Measurements from ENCODE around the gene CYP1B1.

CYP1B1 gene

DNA sequence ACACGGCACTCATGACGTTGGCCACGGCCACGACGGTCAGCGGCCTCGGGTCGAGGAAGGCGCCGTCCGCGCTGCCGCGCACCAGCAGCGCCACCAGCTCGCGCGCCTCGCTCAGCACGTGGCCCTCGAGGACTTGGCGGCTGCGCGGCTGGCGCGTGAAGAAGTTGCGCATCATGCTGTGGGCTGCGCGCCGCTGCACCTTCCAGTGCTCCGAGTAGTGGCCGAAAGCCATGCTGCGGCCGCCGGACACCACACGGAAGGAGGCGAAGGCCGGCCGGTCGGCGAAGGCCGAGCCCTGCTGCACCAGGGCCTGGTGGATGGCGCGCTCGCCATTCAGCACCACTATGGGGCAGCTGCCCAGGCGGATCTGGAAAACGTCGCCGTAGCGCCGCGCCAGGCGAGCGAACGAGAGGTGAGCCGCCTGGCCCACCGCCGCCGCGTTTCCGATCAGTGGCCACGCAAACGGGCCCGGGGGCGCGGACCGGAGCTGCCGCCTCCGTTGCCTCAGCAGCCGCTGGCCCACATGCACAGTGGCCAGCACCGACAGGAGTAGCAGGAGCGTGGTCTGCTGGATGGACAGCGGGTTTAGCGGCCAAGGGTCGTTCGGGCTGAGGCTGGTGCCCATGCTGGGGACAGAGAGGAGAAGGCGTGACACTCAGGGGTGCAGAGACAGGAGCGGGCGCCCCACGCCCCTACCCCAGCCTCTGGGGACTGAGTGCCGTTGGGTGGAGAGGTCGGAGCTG lies 1.0 kb downstream of the CYP1B1 start:
- peak; percentile 70 for DNase-seq

GRCh38 chr2:38074058-38074763 lies 1.7 kb downstream of the CYP1B1 start:
- DNase-seq: peak; percentile 62

GRCh38 chr2:38073211-38074057 lies 2.5 kb downstream of the CYP1B1 start:
- DNase-seq: peak; percentile 60

DNA sequence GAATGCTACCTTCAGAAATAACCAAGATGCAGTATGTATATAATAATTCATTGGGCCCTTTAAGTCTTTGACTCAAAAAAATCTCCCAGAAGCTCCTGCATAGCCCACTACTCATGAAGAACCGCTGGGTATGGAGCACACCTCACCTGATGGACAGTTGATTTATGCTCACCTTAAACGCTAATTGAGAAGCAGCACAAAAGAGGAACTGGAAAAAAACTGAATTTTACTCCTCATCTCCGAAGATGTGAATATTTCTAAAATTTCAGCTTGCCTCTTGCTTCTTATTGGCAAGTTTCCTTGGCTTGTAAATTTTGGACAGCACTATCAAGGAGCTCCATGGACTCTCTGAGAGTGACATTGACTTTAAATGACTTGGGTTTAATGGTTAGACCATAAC lies 5.5 kb downstream of the CYP1B1 start:
- no peak for DNase-seq

DNA sequence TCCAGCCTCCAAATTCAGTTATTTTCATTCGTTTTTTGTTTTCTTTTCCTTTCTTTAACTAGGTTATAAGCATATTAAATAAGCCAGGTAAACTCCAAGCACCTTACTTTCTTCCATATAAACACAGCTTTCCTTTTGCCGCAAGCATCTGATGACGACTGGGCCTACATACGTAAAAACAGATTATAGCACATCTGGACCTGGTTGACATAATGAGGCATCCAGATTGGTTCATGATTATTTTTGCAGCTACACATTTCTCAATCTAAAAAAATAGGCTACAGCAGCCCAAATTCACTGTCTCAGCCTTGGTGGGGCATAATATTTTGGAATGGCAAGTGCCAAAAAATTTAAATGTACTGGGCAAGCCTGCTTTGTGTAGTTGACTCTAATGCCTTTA lies 7.7 kb downstream of the CYP1B1 start:
- no peak for DNase-seq

- no peak for DNase-seq
These were observed 9.4 kb downstream of the CYP1B1 start for GRCh38 chr2:38066421-38067115.

DNA sequence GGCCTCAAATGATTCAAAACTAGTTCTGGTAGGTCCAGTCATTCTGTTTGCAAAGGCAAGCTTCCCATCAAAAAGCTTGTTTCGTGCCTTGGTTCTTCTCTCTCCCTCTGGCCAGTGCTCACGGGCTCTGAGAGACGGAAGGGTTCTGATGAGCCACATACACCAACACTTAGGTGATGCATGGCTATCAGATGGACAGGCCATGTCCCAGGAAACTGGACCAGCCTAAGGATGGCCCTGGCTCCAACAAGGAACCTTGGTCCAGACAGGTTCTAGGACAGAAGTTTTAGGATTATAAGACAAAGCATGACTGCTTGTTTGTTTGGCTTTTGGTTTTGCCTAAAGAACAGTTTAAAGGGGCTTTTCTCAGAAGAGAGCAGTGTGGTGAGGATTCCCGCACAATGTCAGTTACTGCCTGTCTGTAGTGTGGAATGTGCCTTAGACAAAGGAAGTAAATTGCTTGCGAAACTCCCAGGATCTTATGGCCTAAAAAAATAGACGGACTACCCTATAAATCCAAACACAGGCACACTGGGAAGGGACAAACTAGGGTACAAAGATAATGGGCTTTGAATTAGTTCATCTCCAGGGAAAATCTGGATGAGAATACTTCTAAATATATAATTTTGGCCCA lies 10.3 kb downstream of the CYP1B1 start:
- DNase-seq: no peak

- no peak for DNase-seq
These were observed 11.0 kb downstream of the CYP1B1 start for GRCh38 chr2:38064801-38065501.

- DNase-seq: no peak
These were observed 15.5 kb downstream of the CYP1B1 start for GRCh38 chr2:38060236-38061018.

DNA sequence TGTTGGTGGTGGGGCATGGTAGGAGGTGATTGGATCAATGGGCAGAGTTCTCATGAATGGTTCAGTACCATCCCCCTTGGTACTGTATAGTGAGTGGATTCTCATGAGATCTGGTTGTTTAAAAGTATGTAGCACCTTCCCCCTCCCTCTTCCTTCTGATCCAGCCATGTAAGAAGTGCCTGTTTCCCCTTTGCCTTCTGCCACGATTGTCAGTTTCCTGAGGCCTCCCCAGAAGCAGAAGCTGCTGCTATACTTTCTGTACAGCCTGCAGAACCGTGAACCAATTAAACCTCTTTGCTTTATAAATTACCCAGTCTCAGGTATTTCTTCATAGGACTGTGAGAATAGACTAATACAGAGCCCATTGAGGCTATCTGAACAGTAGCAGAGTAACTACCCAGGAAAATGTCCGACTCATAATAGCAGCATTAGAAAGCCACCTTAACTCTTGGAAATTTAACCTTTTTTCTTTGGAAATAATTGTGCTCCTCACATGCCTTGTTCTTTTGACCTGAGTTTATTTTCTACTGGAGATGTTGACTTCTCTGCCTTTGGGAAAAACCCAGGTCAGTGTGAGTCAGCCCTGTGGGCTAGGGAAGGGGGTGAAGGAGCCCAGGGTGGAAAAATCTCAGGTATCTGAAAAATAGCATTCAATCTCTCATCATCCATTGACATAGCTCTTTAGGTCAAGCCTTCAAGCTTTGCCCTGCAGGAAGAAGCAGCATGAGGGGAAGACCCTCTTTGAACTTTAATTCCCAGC lies 18.1 kb downstream of the CYP1B1 start:
- no peak for DNase-seq

GRCh38 chr2:38056216-38056615 lies 19.7 kb downstream of the CYP1B1 start:
- DNase-seq: no peak

DNA sequence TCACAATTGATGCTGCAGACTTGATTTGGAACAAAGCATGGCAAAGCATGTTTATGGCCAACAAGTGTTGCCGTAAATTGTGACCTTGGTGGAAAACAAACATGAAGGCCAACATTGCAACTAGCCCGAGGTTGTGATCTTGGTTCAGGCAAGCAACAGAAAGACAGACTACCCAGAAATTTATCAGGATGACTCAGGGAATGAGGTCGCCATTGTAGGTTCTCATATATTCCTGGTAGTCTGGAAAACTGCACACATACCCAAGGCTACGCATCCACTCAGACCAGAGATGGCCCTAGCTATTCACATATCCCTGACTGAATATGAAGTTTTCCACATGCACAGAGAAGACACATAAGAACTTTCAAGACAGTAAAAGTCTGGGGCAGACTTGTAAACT lies 30.1 kb downstream of the CYP1B1 start:
- no peak for DNase-seq

DNA sequence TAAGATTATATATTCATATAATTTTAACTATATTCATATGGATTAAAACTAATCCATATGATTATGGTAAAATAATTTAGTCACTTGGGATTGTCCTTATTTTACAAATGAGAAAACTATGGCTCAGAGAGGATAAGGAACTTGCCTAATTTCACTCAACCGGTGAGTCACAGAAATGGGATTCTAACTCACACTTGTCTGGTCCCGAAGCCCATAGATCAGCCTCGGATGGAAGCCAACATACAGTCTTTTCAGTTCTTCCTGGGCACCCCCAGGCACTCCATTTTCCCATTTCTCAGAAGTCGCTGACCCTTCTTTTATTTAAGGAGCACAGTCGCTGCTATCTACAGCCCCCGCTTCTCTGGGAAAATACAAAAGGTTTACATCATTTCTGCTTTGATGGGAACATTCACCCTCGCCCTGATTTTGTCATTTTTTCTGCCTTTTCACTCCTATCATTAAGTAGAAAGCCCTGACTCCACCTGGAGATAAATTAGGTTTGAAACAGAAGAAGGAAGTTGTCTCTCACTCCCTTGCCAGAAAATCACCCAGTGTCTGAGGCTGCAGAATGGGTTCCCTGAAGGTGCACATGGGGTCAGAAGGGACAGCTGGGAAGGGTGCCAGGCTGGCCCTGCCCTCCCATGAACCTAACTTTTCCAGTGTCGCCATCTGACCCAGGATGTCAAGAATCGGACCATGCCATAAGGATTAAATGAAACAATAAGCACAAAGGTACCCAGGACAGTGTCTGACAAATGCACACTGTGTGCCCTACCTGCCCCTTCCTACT lies 36.6 kb downstream of the CYP1B1 start:
- no peak for DNase-seq

DNA sequence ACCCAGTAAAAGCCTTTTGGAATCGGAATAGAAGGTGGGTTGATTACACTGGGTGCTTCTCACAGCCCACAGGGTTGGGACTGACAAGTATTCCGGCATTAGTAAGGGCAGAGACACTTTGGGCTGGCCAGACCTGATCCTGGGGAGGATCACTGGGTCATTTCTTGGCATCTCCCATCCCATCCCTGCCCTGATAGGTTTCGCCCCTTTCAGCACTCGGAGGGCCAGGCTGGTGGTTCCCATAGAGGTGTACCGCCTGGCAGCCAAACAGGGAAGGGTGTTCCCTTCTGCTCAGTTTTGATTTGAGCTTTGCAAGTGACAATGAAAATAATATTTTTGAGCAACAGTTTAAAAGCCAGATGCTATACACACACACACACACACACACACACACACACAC lies 37.3 kb downstream of the CYP1B1 start:
- DNase-seq: no peak

DNA sequence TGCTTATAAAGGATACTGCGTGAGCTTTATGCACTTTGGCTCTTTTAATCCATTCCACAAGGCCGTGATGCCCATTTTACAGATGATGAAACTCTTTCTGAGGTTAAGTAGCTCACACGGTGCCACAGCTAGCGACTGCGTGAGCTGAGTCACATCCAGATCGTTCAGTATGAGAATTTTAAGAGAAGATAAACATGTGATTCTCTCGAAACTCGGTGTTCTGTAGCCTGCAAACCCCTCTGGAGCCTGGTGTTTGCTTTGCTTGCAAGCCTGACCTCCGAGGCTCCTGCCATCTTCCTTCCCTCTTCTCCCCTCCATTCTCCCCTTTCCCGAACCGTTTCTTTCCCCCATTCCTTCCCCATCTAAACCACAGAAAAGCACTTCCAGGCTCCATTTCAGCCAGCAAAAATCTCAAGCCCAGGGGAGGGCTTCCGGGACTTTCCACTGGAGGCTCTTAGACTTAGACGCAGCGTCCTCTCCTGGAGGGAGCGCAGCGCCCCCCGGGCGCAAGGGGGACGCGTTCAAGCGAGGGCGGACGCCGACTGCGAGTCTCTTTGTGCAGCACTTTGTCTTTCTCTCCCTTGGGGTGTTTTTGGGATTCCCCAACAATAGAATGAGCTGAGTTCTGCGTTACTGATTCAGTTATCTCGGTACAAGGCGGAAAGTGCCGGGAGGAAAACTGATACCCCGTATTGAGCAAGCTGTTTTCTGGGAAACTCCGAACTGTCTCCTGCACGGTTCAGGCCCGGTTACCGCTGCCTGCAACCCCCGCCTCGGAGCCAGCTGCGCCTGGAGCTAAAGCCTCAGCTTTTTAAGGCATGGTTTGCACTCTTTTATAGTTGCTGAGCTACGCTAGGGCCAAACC lies 38.0 kb downstream of the CYP1B1 start:
- peak; percentile 70 for DNase-seq

DNA sequence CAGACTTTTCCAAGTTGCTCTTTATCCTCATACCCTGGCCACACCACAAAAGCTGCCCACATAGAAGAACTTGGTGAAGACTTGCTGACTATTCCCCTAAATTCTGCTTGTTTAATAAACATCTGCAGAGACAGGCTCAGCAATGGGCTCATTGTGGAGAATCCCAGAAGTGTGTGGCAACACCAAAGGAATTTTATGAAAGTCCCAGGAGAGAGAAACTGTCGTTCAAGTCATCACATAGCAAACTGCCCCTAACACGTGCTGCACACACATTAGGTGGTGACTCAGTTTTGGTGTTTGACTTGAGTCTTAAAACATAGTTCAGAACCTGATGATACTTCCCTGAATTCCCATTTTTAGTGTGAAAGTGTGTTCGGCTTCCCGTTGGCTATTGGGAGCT lies 38.6 kb downstream of the CYP1B1 start:
- no peak for DNase-seq

DNA sequence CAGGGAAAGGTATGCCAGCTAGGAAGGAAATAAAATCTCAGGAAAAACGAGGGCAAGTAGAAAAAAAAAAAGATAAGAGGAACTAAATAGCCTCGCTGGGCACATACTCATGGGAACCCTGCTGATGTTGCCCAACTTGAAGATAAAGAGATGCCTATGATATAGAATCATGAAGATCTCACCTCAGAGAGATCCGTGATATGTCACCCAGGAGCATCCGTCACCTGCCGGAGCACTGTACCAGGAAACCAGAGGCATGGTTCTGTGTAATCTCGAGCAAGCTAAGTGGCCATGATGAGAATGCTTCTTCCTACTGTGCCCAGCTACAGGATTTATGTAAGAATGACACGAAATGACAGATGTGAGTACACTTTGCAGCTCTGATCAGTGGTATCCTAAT lies 40.0 kb downstream of the CYP1B1 start:
- no peak for DNase-seq

DNA sequence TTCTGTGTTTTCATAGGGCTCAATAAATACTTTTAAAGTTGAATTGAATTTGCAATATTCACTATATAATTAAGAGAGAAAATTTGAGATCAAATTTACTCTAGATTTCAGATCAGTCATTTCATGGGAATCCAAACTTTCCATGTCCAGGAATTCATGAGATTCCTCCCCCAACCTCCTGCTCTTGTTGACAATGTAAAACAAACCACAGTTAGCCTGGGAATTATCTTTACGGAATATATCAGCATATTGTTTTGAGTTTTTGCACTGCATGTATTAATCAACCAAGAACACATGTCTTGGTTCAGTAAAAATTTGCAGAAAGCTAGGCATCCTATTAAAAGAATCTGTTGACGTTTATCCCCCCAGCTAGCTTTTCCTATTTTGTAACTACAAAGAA lies 42.3 kb downstream of the CYP1B1 start:
- DNase-seq: no peak
